CD4-positive, alpha-beta T cell treated with Interleukin-17A for 1 hour (primary cell): Measurements from ENCODE around the gene ARPC3.
"Not testable (repeated sequence)": the region's sequence is repeated elsewhere in the genome, so short reads cannot be mapped to it uniquely, and the experiment has no call there.

Experiments
- DNase-seq: peaks from one replicate; pipeline ENCODE4 v3.0.0-alpha.2; 2020

ARPC3 gene

GRCh38 chr12:110449799-110450497 lies at the start of gene ARPC3:
ARPC3 (minus strand) TSS chr12:110450337; CDS start chr12:110450260, 77 bp downstream.
- DNase-seq = peak; percentile 95

- no peak for DNase-seq
Measured at GRCh38 chr12:110498984-110499706, 49.0 kb upstream of the ARPC3 start.

GRCh38 chr12:110475426-110475825 lies 25.3 kb upstream of the ARPC3 start:
- no peak for DNase-seq

GRCh38 chr12:110468214-110469048 lies 18.3 kb upstream of the ARPC3 start, which contains the start of the genes FAM216A and GPN3:
FAM216A (plus strand) TSS chr12:110468845; CDS start chr12:110468876, 31 bp downstream.
GPN3 (minus strand) TSS chr12:110468257; CDS start chr12:110468203, 54 bp downstream.
- DNase-seq = peak; percentile 98

- no peak for DNase-seq
Measured at GRCh38 chr12:110467847-110468213, 17.7 kb upstream of the ARPC3 start.

GRCh38 chr12:110466791-110467190 lies 16.7 kb upstream of the ARPC3 start:
- DNase-seq = no peak

GRCh38 chr12:110465765-110466164 lies 15.6 kb upstream of the ARPC3 start:
- DNase-seq = not testable (repeated sequence)

- no peak for DNase-seq
Measured at GRCh38 chr12:110465024-110465423, 14.9 kb upstream of the ARPC3 start.

- not testable (repeated sequence) for DNase-seq
Measured at GRCh38 chr12:110461189-110461588, 11.1 kb upstream of the ARPC3 start.

GRCh38 chr12:110458756-110459155 lies 8.6 kb upstream of the ARPC3 start:
- no peak for DNase-seq

- no peak for DNase-seq
Measured at GRCh38 chr12:110453569-110454296, 3.6 kb upstream of the ARPC3 start.

- no peak for DNase-seq
Measured at GRCh38 chr12:110451263-110451662, 1.1 kb upstream of the ARPC3 start.

- DNase-seq = no peak
Measured at GRCh38 chr12:110444455-110444854, 5.7 kb downstream of the ARPC3 start.

- DNase-seq = no peak
Measured at GRCh38 chr12:110436231-110436630, 13.9 kb downstream of the ARPC3 start.

- DNase-seq = no peak
Measured at GRCh38 chr12:110431957-110432587, 18.1 kb downstream of the ARPC3 start.

GRCh38 chr12:110429676-110430075 lies 20.5 kb downstream of the ARPC3 start:
- not testable (repeated sequence) for DNase-seq

GRCh38 chr12:110426406-110426805 lies 23.7 kb downstream of the ARPC3 start:
- DNase-seq = no peak

GRCh38 chr12:110424237-110424636 lies 25.9 kb downstream of the ARPC3 start:
- DNase-seq = no peak

GRCh38 chr12:110421701-110422100 lies 28.4 kb downstream of the ARPC3 start:
- no peak for DNase-seq

GRCh38 chr12:110421159-110421661 lies 28.9 kb downstream of the ARPC3 start:
- DNase-seq = no peak

GRCh38 chr12:110420644-110421043 lies 29.5 kb downstream of the ARPC3 start:
- not testable (repeated sequence) for DNase-seq

- not testable (repeated sequence) for DNase-seq
Measured at GRCh38 chr12:110417113-110417512, 33.0 kb downstream of the ARPC3 start.
